GM23338 (cell line): ENCODE measurements around the gene PTGIS. TPM values are rescaled to one million over a fixed set of nuclear protein-coding genes. Genes with fewer than 3 reads are reported as not detected.

Experiments used
- ATAC-seq: fragments of 200-7000 bp; cut with Tn5 transposase; 3 replicates; pipeline ENCODE4 v1.9.1; 2020
- DNase-seq: peaks from one replicate; pipeline ENCODE4 v3.0.0-alpha.2; 2015; ENCODE audit warnings: low spot score
- H2AFZ ChIP-seq: fragments of 200-600 bp; sonication (generic); 2 replicates; pipeline ENCODE4 v1.8.0; 2016; ENCODE audit warnings: antibody characterized with exemption, mild to moderate bottlenecking, moderate library complexity
- H3F3A ChIP-seq: fragments of 200-600 bp; sonication (generic); replicated peaks from 2 replicates; pipeline ENCODE4 v1.8.0; 2017; ENCODE audit warnings: antibody characterized with exemption, mixed run types, low read depth
- H3K27ac ChIP-seq: fragments of 200-600 bp; sonication (generic); 2 replicates; pipeline ENCODE4 v1.6.1; 2016; ENCODE audit warnings: low read depth
- H3K27me3 ChIP-seq: fragments of 200-600 bp; sonication (generic); 2 replicates; pipeline ENCODE4 v1.8.0; 2016; ENCODE audit warnings: mild to moderate bottlenecking, mixed run types, moderate library complexity; ENCODE audit not compliant: insufficient read depth
- H3K36me3 ChIP-seq: fragments of 200-600 bp; sonication (generic); 2 replicates; pipeline ENCODE4 v1.8.0; 2016; ENCODE audit warnings: mild to moderate bottlenecking; ENCODE audit not compliant: insufficient read depth
- H3K4me1 ChIP-seq: fragments of 200-600 bp; sonication (generic); 2 replicates; pipeline ENCODE4 v1.8.0; 2016; ENCODE audit warnings: mild to moderate bottlenecking, moderate library complexity; ENCODE audit not compliant: insufficient read depth
- H3K4me2 ChIP-seq: fragments of 200-600 bp; sonication (generic); 2 replicates; pipeline ENCODE4 v1.7.1; 2017; ENCODE audit warnings: mixed run types
- H3K4me3 ChIP-seq: fragments of 200-600 bp; sonication (generic); 2 replicates; pipeline ENCODE4 v1.6.1; 2016; ENCODE audit warnings: mixed run types
- H3K79me2 ChIP-seq: fragments of 200-600 bp; sonication (generic); replicated peaks from 2 replicates; pipeline ENCODE4 v1.8.0; 2017; ENCODE audit warnings: mild to moderate bottlenecking; ENCODE audit not compliant: insufficient read depth
- H3K9me2 ChIP-seq: fragments of 200-600 bp; sonication (generic); 2 replicates; pipeline ENCODE4 v1.8.0; 2017; ENCODE audit not compliant: insufficient read depth
- H4K20me1 ChIP-seq: fragments of 200-600 bp; sonication (generic); replicated peaks from 2 replicates; pipeline ENCODE4 v1.8.0; 2017; ENCODE audit warnings: mild to moderate bottlenecking; ENCODE audit not compliant: insufficient read depth
- H3K27ac Mint-ChIP-seq: 2 replicates; pipeline ENCODE4 v1.8.0; 2020; ENCODE audit warnings: inconsistent platforms, mild to moderate bottlenecking, moderate library complexity, mixed read lengths
- H3K27me3 Mint-ChIP-seq: 3 replicates; pipeline ENCODE4 v1.8.0; 2022; ENCODE audit warnings: low read depth, mild to moderate bottlenecking, moderate library complexity, mixed read lengths, inconsistent platforms; ENCODE audit not compliant: insufficient read depth, poor library complexity
- H3K36me3 Mint-ChIP-seq: 3 replicates; pipeline ENCODE4 v1.8.0; 2021; ENCODE audit warnings: low read depth, mild to moderate bottlenecking, inconsistent platforms, moderate library complexity, mixed read lengths
- H3K4me1 Mint-ChIP-seq: 3 replicates; pipeline ENCODE4 v1.8.0; 2020; ENCODE audit warnings: mild to moderate bottlenecking, inconsistent platforms, mixed read lengths
- H3K4me3 Mint-ChIP-seq: 3 replicates; pipeline ENCODE4 v1.8.0; 2021; ENCODE audit warnings: moderate library complexity, mild to moderate bottlenecking, inconsistent platforms, mixed read lengths
- H3K9me3 Mint-ChIP-seq: 3 replicates; pipeline ENCODE4 v1.8.0; 2020; ENCODE audit warnings: moderate library complexity, mild to moderate bottlenecking, inconsistent platforms, mixed read lengths
- ZNF114 ChIP-seq: fragments of 250-450 bp; sonication (Bioruptor Pico); IDR thresholded peaks from 2 replicates; pipeline ENCODE4 v1.5.0; 2020; ENCODE audit warnings: mild to moderate bottlenecking, moderate library complexity
- polyA plus RNA-seq: library from polyadenylated mRNA; unstranded; fragments of >200 nt; fragmentation: Nextera tagmentation; extraction: Ambion mirVana; gene quantifications from 2 replicates; pipeline ENCODE4 v1.2.1, GENCODE V29; 2016
- total RNA-seq: library from RNA; depleted of rRNA; stranded (reverse); fragments of >200 nt; shearing (Covaris generic); gene quantifications from 2 replicates; pipeline ENCODE4 v1.2.3, GENCODE V29; 2014
- TF ChIP-seq, protein P1 (sequence below): fragments of 250-450 bp; sonication (Bioruptor Pico); IDR thresholded peaks from 2 replicates; pipeline ENCODE4 v1.5.0; 2020; ENCODE audit warnings: mild to moderate bottlenecking, moderate library complexity
- TF ChIP-seq, protein P2 (sequence below): IDR thresholded peaks from 2 replicates; pipeline ENCODE4 v1.6.1; 2016; ENCODE audit warnings: antibody characterized with exemption
- TF ChIP-seq, protein P3 (sequence below), 2 experiments: fragments of 200-600 bp in 1 of 2; sonication (generic) in 1 of 2; conservative IDR thresholded peaks; 2 replicates each; pipeline versions ENCODE4 v1.5.1 to v1.6.1; 2016 to 2017; ENCODE audit warnings: antibody characterized with exemption in 2 of 2, low read depth in 2 of 2, mild to moderate bottlenecking in 2 of 2, moderate library complexity in 1 of 2
- TF ChIP-seq, protein P4 (sequence below): IDR thresholded peaks from one replicate; pipeline ENCODE4 v1.6.1; 2018; ENCODE audit warnings: antibody characterized with exemption; ENCODE audit not compliant: unreplicated experiment

The PTGIS gene
- total and polyA plus RNA-seq, 2 experiments from 2014 or later, result 6.6 to 28.7 TPM

GRCh38 chr20:49481116-49481515 lies 86.8 kb downstream of the PTGIS start (continued):
- TF ChIP-seq, protein P1, sequence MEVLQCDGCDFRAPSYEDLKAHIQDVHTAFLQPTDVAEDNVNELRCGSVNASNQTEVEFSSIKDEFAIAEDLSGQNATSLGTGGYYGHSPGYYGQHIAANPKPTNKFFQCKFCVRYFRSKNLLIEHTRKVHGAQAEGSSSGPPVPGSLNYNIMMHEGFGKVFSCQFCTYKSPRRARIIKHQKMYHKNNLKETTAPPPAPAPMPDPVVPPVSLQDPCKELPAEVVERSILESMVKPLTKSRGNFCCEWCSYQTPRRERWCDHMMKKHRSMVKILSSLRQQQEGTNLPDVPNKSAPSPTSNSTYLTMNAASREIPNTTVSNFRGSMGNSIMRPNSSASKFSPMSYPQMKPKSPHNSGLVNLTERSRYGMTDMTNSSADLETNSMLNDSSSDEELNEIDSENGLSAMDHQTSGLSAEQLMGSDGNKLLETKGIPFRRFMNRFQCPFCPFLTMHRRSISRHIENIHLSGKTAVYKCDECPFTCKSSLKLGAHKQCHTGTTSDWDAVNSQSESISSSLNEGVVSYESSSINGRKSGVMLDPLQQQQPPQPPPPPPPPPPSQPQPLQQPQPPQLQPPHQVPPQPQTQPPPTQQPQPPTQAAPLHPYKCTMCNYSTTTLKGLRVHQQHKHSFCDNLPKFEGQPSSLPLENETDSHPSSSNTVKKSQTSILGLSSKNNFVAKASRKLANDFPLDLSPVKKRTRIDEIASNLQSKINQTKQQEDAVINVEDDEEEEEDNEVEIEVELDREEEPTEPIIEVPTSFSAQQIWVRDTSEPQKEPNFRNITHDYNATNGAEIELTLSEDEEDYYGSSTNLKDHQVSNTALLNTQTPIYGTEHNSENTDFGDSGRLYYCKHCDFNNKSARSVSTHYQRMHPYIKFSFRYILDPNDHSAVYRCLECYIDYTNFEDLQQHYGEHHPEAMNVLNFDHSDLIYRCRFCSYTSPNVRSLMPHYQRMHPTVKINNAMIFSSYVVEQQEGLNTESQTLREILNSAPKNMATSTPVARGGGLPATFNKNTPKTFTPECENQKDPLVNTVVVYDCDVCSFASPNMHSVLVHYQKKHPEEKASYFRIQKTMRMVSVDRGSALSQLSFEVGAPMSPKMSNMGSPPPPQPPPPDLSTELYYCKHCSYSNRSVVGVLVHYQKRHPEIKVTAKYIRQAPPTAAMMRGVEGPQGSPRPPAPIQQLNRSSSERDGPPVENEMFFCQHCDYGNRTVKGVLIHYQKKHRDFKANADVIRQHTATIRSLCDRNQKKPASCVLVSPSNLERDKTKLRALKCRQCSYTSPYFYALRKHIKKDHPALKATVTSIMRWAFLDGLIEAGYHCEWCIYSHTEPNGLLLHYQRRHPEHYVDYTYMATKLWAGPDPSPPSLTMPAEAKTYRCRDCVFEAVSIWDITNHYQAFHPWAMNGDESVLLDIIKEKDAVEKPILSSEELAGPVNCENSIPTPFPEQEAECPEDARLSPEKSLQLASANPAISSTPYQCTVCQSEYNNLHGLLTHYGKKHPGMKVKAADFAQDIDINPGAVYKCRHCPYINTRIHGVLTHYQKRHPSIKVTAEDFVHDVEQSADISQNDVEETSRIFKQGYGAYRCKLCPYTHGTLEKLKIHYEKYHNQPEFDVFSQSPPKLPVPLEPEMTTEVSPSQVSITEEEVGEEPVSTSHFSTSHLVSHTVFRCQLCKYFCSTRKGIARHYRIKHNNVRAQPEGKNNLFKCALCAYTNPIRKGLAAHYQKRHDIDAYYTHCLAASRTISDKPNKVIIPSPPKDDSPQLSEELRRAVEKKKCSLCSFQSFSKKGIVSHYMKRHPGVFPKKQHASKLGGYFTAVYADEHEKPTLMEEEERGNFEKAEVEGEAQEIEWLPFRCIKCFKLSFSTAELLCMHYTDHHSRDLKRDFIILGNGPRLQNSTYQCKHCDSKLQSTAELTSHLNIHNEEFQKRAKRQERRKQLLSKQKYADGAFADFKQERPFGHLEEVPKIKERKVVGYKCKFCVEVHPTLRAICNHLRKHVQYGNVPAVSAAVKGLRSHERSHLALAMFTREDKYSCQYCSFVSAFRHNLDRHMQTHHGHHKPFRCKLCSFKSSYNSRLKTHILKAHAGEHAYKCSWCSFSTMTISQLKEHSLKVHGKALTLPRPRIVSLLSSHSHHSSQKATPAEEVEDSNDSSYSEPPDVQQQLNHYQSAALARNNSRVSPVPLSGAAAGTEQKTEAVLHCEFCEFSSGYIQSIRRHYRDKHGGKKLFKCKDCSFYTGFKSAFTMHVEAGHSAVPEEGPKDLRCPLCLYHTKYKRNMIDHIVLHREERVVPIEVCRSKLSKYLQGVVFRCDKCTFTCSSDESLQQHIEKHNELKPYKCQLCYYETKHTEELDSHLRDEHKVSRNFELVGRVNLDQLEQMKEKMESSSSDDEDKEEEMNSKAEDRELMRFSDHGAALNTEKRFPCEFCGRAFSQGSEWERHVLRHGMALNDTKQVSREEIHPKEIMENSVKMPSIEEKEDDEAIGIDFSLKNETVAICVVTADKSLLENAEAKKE (CRISPR knock-in tag), result no peak
- no peak for TF ChIP-seq ZNF114 (CRISPR knock-in tag)
- TF ChIP-seq, protein P2, sequence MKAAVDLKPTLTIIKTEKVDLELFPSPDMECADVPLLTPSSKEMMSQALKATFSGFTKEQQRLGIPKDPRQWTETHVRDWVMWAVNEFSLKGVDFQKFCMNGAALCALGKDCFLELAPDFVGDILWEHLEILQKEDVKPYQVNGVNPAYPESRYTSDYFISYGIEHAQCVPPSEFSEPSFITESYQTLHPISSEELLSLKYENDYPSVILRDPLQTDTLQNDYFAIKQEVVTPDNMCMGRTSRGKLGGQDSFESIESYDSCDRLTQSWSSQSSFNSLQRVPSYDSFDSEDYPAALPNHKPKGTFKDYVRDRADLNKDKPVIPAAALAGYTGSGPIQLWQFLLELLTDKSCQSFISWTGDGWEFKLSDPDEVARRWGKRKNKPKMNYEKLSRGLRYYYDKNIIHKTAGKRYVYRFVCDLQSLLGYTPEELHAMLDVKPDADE, result no peak
- TF ChIP-seq, protein P3, sequence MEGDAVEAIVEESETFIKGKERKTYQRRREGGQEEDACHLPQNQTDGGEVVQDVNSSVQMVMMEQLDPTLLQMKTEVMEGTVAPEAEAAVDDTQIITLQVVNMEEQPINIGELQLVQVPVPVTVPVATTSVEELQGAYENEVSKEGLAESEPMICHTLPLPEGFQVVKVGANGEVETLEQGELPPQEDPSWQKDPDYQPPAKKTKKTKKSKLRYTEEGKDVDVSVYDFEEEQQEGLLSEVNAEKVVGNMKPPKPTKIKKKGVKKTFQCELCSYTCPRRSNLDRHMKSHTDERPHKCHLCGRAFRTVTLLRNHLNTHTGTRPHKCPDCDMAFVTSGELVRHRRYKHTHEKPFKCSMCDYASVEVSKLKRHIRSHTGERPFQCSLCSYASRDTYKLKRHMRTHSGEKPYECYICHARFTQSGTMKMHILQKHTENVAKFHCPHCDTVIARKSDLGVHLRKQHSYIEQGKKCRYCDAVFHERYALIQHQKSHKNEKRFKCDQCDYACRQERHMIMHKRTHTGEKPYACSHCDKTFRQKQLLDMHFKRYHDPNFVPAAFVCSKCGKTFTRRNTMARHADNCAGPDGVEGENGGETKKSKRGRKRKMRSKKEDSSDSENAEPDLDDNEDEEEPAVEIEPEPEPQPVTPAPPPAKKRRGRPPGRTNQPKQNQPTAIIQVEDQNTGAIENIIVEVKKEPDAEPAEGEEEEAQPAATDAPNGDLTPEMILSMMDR (conservative IDR thresholded peaks at IDR 0.05; ENCODE audit: low read depth in 2 of 2), result no peak

DNA sequence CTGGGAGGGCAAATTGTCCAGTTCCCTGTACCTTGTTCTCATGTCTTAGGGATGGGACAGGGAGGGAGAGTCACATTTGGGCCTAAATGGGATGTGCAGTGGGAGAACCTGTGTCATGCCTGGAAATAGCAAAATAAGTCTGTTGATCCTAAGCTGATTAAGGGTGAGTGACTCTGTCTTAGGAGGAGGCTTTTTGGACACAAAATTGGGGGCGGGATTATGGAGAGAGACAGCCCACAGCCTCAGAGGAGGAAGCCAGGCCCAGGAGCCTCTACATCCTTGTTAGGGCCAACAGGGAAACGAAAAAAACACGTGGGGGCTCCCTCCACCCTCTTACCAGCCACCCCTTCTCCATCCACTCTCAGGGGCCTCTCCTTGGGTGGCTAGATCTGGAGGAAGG lies 87.7 kb downstream of the PTGIS start:
- Mint-ChIP-seq H3K36me3 (peaks cover 5% of the 10 kb centered on the region; the same call in 1 of the 3 replicates), H3K27me3 (peaks cover 27% of the 10 kb centered on the region), H3K9me3 (no peaks in the 10 kb centered on the region; the same call in 2 of the 3 replicates), H3K4me1 (peaks cover 14% of the 10 kb centered on the region; the same call in 2 of the 3 replicates), H3K4me3 (no peak overlapping the region; the same call in 2 of the 3 replicates), H3K27ac (no peak overlapping the region)
- no peak overlapping the region for H3K4me3 ChIP-seq
- H3K27ac ChIP-seq, result no peak overlapping the region
- no peak overlapping the region for H3K4me2 ChIP-seq
- no peaks in the 10 kb centered on the region; the same call in 1 of the 2 replicates for H4K20me1 ChIP-seq
- H3F3A ChIP-seq, result no peaks in the 10 kb centered on the region
- H3K4me1 ChIP-seq, result no peaks in the 10 kb centered on the region
- H3K79me2 ChIP-seq, result no peaks in the 10 kb centered on the region
- no peak overlapping the region for H2AFZ ChIP-seq
- H3K36me3 ChIP-seq, result no peaks in the 10 kb centered on the region
- ATAC-seq (no peak), DNase-seq (no peak)
- H3K27me3 ChIP-seq, result peaks cover 28% of the 10 kb centered on the region
- no peaks in the 10 kb centered on the region for H3K9me2 ChIP-seq
- TF ChIP-seq, protein P4, sequence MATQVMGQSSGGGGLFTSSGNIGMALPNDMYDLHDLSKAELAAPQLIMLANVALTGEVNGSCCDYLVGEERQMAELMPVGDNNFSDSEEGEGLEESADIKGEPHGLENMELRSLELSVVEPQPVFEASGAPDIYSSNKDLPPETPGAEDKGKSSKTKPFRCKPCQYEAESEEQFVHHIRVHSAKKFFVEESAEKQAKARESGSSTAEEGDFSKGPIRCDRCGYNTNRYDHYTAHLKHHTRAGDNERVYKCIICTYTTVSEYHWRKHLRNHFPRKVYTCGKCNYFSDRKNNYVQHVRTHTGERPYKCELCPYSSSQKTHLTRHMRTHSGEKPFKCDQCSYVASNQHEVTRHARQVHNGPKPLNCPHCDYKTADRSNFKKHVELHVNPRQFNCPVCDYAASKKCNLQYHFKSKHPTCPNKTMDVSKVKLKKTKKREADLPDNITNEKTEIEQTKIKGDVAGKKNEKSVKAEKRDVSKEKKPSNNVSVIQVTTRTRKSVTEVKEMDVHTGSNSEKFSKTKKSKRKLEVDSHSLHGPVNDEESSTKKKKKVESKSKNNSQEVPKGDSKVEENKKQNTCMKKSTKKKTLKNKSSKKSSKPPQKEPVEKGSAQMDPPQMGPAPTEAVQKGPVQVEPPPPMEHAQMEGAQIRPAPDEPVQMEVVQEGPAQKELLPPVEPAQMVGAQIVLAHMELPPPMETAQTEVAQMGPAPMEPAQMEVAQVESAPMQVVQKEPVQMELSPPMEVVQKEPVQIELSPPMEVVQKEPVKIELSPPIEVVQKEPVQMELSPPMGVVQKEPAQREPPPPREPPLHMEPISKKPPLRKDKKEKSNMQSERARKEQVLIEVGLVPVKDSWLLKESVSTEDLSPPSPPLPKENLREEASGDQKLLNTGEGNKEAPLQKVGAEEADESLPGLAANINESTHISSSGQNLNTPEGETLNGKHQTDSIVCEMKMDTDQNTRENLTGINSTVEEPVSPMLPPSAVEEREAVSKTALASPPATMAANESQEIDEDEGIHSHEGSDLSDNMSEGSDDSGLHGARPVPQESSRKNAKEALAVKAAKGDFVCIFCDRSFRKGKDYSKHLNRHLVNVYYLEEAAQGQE, result no peak
